ENCODE data around the gene PHF5A.

The PHF5A gene

GRCh38 chr22:41504397-41504796, 35.9 kb upstream of the PHF5A start:
- no peak for TF ChIP-seq CTCF (IDR thresholded peaks at IDR 0.05; ENCODE audit: borderline replicate concordance, control extremely low read depth, extremely low read depth, insufficient read depth, missing control alignments)
- in situ Hi-C loops (cut with MboI; ENCODE audit: low sequenced_read_pairs, unreplicated experiment): no loop called here
- DNase-seq (ENCODE audit: low spot score): no peak

- peak; percentile 69 for DNase-seq (ENCODE audit: low spot score)
- TF ChIP-seq CTCF (IDR thresholded peaks at IDR 0.05; ENCODE audit: borderline replicate concordance, control extremely low read depth, extremely low read depth, insufficient read depth, missing control alignments): peak; percentile 22
- in situ Hi-C loops (cut with MboI; ENCODE audit: low sequenced_read_pairs, unreplicated experiment): no loop called here
Measured at GRCh38 chr22:41501209-41501608, 32.7 kb upstream of the PHF5A start.

- DNase-seq (ENCODE audit: low spot score): no peak
- TF ChIP-seq CTCF (IDR thresholded peaks at IDR 0.05; ENCODE audit: borderline replicate concordance, control extremely low read depth, extremely low read depth, insufficient read depth, missing control alignments): no peak
- in situ Hi-C loops (cut with MboI; ENCODE audit: low sequenced_read_pairs, unreplicated experiment): no loop called here
Measured at GRCh38 chr22:41500303-41500702, 31.8 kb upstream of the PHF5A start.

- no peak for TF ChIP-seq CTCF (IDR thresholded peaks at IDR 0.05; ENCODE audit: borderline replicate concordance, control extremely low read depth, extremely low read depth, insufficient read depth, missing control alignments)
- in situ Hi-C loops (cut with MboI; ENCODE audit: low sequenced_read_pairs, unreplicated experiment): no loop called here
Measured at GRCh38 chr22:41499624-41500280, 31.3 kb upstream of the PHF5A start.

GRCh38 chr22:41498303-41498835, 29.9 kb upstream of the PHF5A start:
- in situ Hi-C loops (cut with MboI; ENCODE audit: low sequenced_read_pairs, unreplicated experiment): no loop called here
- no peak for DNase-seq (ENCODE audit: low spot score)
- no peak for TF ChIP-seq CTCF (IDR thresholded peaks at IDR 0.05; ENCODE audit: borderline replicate concordance, control extremely low read depth, extremely low read depth, insufficient read depth, missing control alignments)

More at GRCh38 chr22:41499624-41500280, 31.3 kb upstream of the PHF5A start:
- DNase-seq (ENCODE audit: low spot score): no peak

GRCh38 chr22:41491374-41492100, 23.0 kb upstream of the PHF5A start:
- no peak for TF ChIP-seq CTCF (IDR thresholded peaks at IDR 0.05; ENCODE audit: borderline replicate concordance, control extremely low read depth, extremely low read depth, insufficient read depth, missing control alignments)
- in situ Hi-C loops (cut with MboI; ENCODE audit: low sequenced_read_pairs, unreplicated experiment): no loop called here
- no peak for DNase-seq (ENCODE audit: low spot score)

Data from GM13976 (cell line).